Naive B cell (primary cell): ENCODE data around the gene MIER1. TPM values are rescaled to one million over a fixed set of nuclear protein-coding genes. Genes with fewer than 3 reads are reported as not detected.

Source experiments
- ATAC-seq, 2 donors: fragments of 150-1000 bp; cut with Tn5 transposase; 2 replicates each; pipeline ENCODE4 v1.10.0; 2021; ENCODE audit warnings: low read depth in 2 of 2, mild to moderate bottlenecking in 2 of 2, moderate library complexity in 2 of 2
- DNase-seq: peaks from one replicate; pipeline ENCODE4 v3.0.0; 2022
- H3K27ac Mint-ChIP-seq, 6 donors: one replicate each; pipeline ENCODE4 v1.8.0; 2020 to 2022; ENCODE audit warnings: mild to moderate bottlenecking in 6 of 6, mixed read lengths in 6 of 6, moderate library complexity in 5 of 6, inconsistent platforms in 2 of 6
- H3K27me3 Mint-ChIP-seq, 3 donors: one replicate each; pipeline ENCODE4 v1.8.0; 2021 to 2022; ENCODE audit warnings: mixed read lengths in 3 of 3, mild to moderate bottlenecking in 1 of 3
- H3K36me3 Mint-ChIP-seq, 2 donors: one replicate each; pipeline ENCODE4 v1.8.0; 2020 to 2022; ENCODE audit warnings: mixed read lengths in 2 of 2, inconsistent platforms in 1 of 2, mild to moderate bottlenecking in 1 of 2
- H3K4me1 Mint-ChIP-seq, 3 donors: one replicate each; pipeline ENCODE4 v1.8.0; 2020 to 2022; ENCODE audit warnings: mixed read lengths in 3 of 3, inconsistent platforms in 1 of 3, mild to moderate bottlenecking in 1 of 3, moderate library complexity in 1 of 3
- H3K4me3 Mint-ChIP-seq, 8 donors: one replicate each; pipeline ENCODE4 v1.8.0; 2020 to 2022; ENCODE audit warnings: mild to moderate bottlenecking in 8 of 8, mixed read lengths in 8 of 8, moderate library complexity in 8 of 8, inconsistent platforms in 2 of 8
- H3K9me3 Mint-ChIP-seq, 7 donors: one replicate each; pipeline ENCODE4 v1.8.0; 2020 to 2022; ENCODE audit warnings: mixed read lengths in 7 of 7, mild to moderate bottlenecking in 5 of 7, inconsistent platforms in 2 of 7, moderate library complexity in 1 of 7
- polyA plus RNA-seq, 6 donors: library from polyadenylated mRNA; unstranded; fragments of 300-500 nt; fragmentation: Illumina TruSeq; gene quantifications; one replicate each; pipeline ENCODE4 v1.2.3, GENCODE V29; 2021; ENCODE audit warnings: low read depth in 6 of 6

MIER1 gene
- polyA plus RNA-seq, 6 donors from 2014 or later, result 21.1 to 40.5 (median 35.9) TPM

DNA sequence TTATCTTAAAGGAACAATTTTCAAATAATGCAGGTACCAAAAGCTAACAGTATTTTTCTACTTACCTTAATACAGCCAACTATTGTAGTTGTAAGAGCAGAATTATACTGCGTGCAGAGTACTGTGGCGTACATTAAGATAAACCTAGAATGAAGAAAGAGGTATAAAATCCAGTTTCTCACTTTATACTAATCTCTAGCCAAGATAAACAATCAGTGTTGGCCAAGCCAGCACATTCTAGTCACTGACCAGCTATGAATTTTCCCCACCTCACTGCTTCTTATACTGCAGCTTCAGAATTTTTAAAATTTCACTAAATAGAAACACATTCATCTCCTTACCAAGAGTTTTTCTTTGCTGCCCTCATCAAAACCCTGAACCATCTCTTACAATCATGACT is 95.5 kb downstream of the MIER1 start:
- peak overlapping the region in 2 of 6 donors; percentile 23 to 44 for H3K27ac Mint-ChIP-seq
- ATAC-seq, result no peak
- DNase-seq, result no peak
- H3K36me3 Mint-ChIP-seq, result peaks cover 0 to 26% of the 10 kb centered on the region in 2 donors
- H3K27me3 Mint-ChIP-seq, result no peaks in the 10 kb centered on the region
- H3K4me1 Mint-ChIP-seq, result no peaks in the 10 kb centered on the region
- H3K9me3 Mint-ChIP-seq, result no peaks in the 10 kb centered on the region
- no peak overlapping the region for H3K4me3 Mint-ChIP-seq

DNA sequence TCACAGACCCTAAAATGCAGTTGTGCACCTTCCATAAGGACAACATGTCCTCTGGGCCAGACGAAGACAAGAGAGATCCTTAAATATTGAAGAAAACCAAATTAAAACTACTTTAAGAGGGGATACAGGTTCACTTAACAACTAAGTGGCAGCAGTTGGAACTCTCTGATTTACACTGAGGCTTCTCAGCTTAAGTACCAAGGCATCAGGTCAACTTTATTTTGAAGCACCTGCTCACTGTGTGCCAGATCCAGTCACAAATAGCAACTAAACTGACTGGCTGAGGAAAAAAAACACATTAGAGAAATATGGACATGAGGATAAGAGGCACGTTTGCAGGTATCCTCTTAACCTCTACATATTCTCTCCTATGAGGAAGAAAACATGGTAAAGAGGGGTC is 96.0 kb downstream of the MIER1 start:
- ATAC-seq, result no peak
- peaks cover 0 to 26% of the 10 kb centered on the region in 2 donors for H3K36me3 Mint-ChIP-seq
- H3K4me3 Mint-ChIP-seq, result no peak overlapping the region
- no peaks in the 10 kb centered on the region for H3K27me3 Mint-ChIP-seq
- DNase-seq, result no peak
- peak overlapping the region in 2 of 6 donors; percentile 23 to 44 for H3K27ac Mint-ChIP-seq
- H3K4me1 Mint-ChIP-seq, result no peaks in the 10 kb centered on the region
- H3K9me3 Mint-ChIP-seq, result no peaks in the 10 kb centered on the region

DNA sequence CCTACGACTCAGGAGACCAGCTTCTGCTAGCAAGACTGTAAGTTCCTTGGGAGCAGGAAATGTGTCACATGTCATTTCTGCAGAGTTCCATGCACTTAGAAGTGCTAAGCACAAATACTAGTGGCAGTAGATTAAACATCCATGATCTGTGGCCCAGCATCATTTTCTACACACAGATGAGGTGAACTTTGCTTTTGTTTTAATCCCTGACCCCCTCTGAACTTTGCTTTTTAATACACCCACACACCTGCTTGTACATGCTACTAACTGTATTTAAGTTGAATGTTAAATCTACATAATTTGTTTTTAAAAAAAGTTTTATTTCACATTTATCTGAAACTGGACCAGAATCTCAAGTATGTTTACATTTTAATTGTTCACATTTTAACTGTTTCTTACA is 104.7 kb downstream of the MIER1 start:
- ATAC-seq (no peak), DNase-seq (no peak)
- H3K27me3 Mint-ChIP-seq, result no peaks in the 10 kb centered on the region
- no peak overlapping the region for H3K27ac Mint-ChIP-seq
- H3K4me1 Mint-ChIP-seq, result no peaks in the 10 kb centered on the region
- H3K9me3 Mint-ChIP-seq, result peaks cover 0 to 1% (median 0%) of the 10 kb centered on the region in 7 donors
- no peak overlapping the region for H3K4me3 Mint-ChIP-seq
- H3K36me3 Mint-ChIP-seq, result peaks cover 0 to 13% of the 10 kb centered on the region in 2 donors

DNA sequence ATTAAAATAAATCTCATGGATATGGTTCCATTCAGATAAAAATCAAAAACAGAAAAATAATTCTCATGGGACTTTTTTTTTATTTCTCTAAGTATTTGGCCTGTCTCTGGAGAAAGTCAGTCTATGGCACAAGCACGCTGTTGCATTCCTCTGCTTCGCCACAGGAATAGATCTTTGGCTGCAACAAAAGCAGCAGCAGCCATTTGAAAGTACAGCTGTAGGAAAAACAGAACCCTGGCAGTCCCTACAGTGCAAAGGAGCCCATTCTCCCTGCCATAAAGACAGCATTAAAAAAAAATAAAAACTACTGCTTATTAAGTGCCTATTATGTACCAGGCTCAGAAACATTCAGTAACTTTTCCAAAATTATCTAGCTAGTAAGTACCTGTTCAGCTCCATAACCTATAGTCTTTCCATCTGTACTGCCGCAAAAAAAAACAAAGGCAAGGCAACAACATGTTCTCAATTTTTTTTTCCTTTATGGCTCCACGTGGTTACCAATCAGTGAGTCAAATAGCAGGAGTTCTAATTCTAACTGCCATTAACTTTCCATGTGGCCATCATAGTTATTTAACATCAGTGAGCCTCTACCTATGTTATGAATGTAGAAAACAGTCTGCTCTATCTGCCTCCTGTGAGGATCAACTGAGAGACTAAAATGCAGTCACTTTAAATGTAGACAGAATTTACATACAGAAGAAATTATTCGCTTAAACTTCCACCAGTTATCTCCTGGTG is 106.5 kb downstream of the MIER1 start:
- peaks cover 0 to 3% (median 0%) of the 10 kb centered on the region in 7 donors for H3K9me3 Mint-ChIP-seq
- no peaks in the 10 kb centered on the region for H3K4me1 Mint-ChIP-seq
- no peak for ATAC-seq
- no peak overlapping the region for H3K4me3 Mint-ChIP-seq
- H3K27ac Mint-ChIP-seq, result peak overlapping the region in 1 of 6 donors; percentile 47
- H3K36me3 Mint-ChIP-seq, result peaks cover under 1 to 24% of the 10 kb centered on the region in 2 donors
- DNase-seq, result no peak
- no peaks in the 10 kb centered on the region for H3K27me3 Mint-ChIP-seq

DNA sequence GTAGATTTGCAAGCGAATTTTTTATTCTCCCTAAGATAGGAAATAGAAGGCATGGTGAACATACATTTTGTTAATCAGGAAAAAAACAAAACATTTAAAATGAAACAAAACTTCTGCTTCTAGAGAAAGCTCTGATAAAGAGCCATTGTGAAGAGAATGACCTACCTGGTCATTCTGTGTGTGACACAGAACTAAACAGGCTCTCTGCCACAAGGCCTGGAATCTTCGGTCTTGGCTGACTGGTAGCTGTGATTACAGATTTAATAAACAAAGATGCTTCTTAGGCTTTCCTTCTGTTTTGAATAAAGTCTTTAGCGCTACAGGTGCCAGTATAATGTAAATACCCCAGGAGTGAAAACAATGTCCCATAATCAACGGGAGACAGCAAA is 107.1 kb downstream of the MIER1 start:
- H3K9me3 Mint-ChIP-seq, result peaks cover 0 to 3% (median 0%) of the 10 kb centered on the region in 7 donors
- DNase-seq, result no peak
- no peak for ATAC-seq
- peak overlapping the region in 1 of 6 donors; percentile 63 for H3K27ac Mint-ChIP-seq
- H3K4me3 Mint-ChIP-seq, result no peak overlapping the region
- no peaks in the 10 kb centered on the region for H3K4me1 Mint-ChIP-seq
- H3K27me3 Mint-ChIP-seq, result no peaks in the 10 kb centered on the region
- H3K36me3 Mint-ChIP-seq, result peaks cover 6 to 30% of the 10 kb centered on the region in 2 donors

Other genes starting within 250 kb of the MIER1 start
- not detected for gene DYNLT5, start 172.5 kb upstream of the MIER1 start, polyA plus RNA-seq
- not detected for gene INSL5, start 123.7 kb upstream of the MIER1 start, polyA plus RNA-seq
- 1 to 10 TPM in 3 of 6 donors, under 1 TPM in 2, not detected in 1; 0.40 to 4.1 (median 1.3) TPM for gene DNAI4, start 134 bp upstream of the MIER1 start, polyA plus RNA-seq
- 1 to 10 TPM; 2.0 to 5.4 (median 4.7) TPM for gene SLC35D1, start 129.2 kb downstream of the MIER1 start, polyA plus RNA-seq
- not detected for gene C1orf141, start 210.0 kb downstream of the MIER1 start, polyA plus RNA-seq
- gene IL23R, start 241.5 kb downstream of the MIER1 start, polyA plus RNA-seq, result not detected